Endodermal cell (in vitro differentiated cells): Measurements from ENCODE around the gene PDCD4. TPM values are rescaled to one million over a fixed set of nuclear protein-coding genes. Genes with fewer than 3 reads are reported as not detected.
A peak's percentile ranks its signal among the peaks of the same experiment; 100 is the strongest.

Source experiments
- DNase-seq: peaks from one replicate; pipeline ENCODE4 v3.0.0-alpha.2; 2017
- H3K27ac ChIP-seq: 2 replicates; pipeline ENCODE4 v1.5.1; 2013; ENCODE audit warnings: mild to moderate bottlenecking, low read depth, low read length, moderate library complexity
- H3K27me3 ChIP-seq: 2 replicates; pipeline ENCODE4 v1.6.1; 2013; ENCODE audit warnings: mild to moderate bottlenecking, low read length, moderate library complexity; ENCODE audit not compliant: insufficient read depth, control insufficient read depth, poor library complexity, severe bottlenecking
- H3K36me3 ChIP-seq: 2 replicates; pipeline ENCODE4 v1.7.0; 2013; ENCODE audit warnings: mild to moderate bottlenecking, low read length, moderate library complexity; ENCODE audit not compliant: control insufficient read depth, insufficient read depth
- H3K4me1 ChIP-seq: one replicate; pipeline ENCODE4 v1.7.0; 2013; ENCODE audit warnings: low read length; ENCODE audit not compliant: control insufficient read depth, insufficient read depth
- H3K4me3 ChIP-seq: 2 replicates; pipeline ENCODE4 v1.5.1; 2013; ENCODE audit warnings: mild to moderate bottlenecking, low read length, moderate library complexity
- H3K9ac ChIP-seq: 2 replicates; pipeline ENCODE4 v1.6.1; 2013; ENCODE audit warnings: mild to moderate bottlenecking, low read length, moderate library complexity; ENCODE audit not compliant: poor library complexity, severe bottlenecking; ENCODE audit errors: extremely low read depth
- H3K9me3 ChIP-seq: 2 replicates; pipeline ENCODE4 v1.6.1; 2013; ENCODE audit warnings: mild to moderate bottlenecking, low read length, moderate library complexity; ENCODE audit not compliant: control insufficient read depth
- H3K27ac Mint-ChIP-seq: 2 replicates; pipeline ENCODE4 v1.8.0; 2020; ENCODE audit warnings: mixed read lengths
- H3K27me3 Mint-ChIP-seq: 2 replicates; pipeline ENCODE4 v1.8.0; 2021; ENCODE audit warnings: mild to moderate bottlenecking, mixed read lengths; ENCODE audit not compliant: insufficient read depth
- H3K36me3 Mint-ChIP-seq: 2 replicates; pipeline ENCODE4 v1.8.0; 2020; ENCODE audit warnings: low read depth, mixed read lengths
- H3K4me1 Mint-ChIP-seq: 2 replicates; pipeline ENCODE4 v1.8.0; 2020; ENCODE audit warnings: mixed read lengths
- H3K4me3 Mint-ChIP-seq: 2 replicates; pipeline ENCODE4 v1.8.0; 2020; ENCODE audit warnings: mild to moderate bottlenecking, moderate library complexity, mixed read lengths
- H3K9me3 Mint-ChIP-seq: 2 replicates; pipeline ENCODE4 v1.8.0; 2020; ENCODE audit warnings: mild to moderate bottlenecking, mixed read lengths
- WGBS, 2 experiments: methylation state at CpG; one replicate each; pipeline versions ENCODE4 v1.1.5 to v1.1.7; 2013; ENCODE audit warnings: missing lambda C conversion rate in 2 of 2, mixed read lengths in 1 of 2; ENCODE audit not compliant: insufficient coverage in 1 of 2, insufficient read length in 1 of 2; 5-methylcytosine and 5-hydroxymethylcytosine counted together
- total RNA-seq, 2 donors: library from RNA; stranded (reverse); fragmentation: NEBNext Ultra II Directional in 1 of 2; extraction: Animal tissue kit (Norgen Biotek cat#: 25700) in 1 of 2; gene quantifications; 2 replicates in 1 of 2; 3 replicates in 1 of 2; pipeline ENCODE4 v1.2.1, GENCODE V29; 2021
- TF ChIP-seq, protein P1 (sequence below): fragments of 200-600 bp; sonication (generic); conservative IDR thresholded peaks from 2 replicates; pipeline ENCODE4 v1.5.0; 2021; ENCODE audit warnings: antibody characterized with exemption, mild to moderate bottlenecking

PDCD4 gene
- total RNA-seq, 2 donors from 2014 or later, result 46.5 to 48.5 TPM

DNA sequence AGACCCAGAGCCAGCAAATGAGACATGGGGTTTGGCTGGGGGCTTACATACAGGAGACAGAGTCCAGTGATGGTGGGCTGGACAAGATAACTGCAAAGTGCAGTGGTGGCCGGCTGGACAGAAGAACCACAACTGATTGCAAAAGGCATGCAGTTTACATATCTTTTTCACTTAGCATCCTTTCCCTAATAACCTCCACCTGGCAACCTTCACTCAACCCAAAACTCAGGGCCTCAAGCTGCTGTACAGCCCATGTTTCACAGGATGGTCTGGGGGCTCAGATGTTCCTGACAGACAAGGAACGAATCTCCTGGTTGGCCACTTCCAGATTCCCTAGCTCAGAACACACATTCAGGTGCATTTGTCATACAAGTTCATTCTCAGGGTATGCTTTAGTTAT is 7.8 kb upstream of the PDCD4 start:
- no peak overlapping the region for H3K4me3 Mint-ChIP-seq
- Histone ChIP-seq H3K27me3 (no peaks in the 10 kb centered on the region), H3K9me3 (no peaks in the 10 kb centered on the region), H3K4me1 (peaks cover 11% of the 10 kb centered on the region), H3K36me3 (no peaks in the 10 kb centered on the region), H3K4me3 (no peak overlapping the region), H3K27ac (no peak overlapping the region), H3K9ac (no peak overlapping the region)
- H3K27ac Mint-ChIP-seq, result no peak overlapping the region
- no peak for DNase-seq
- H3K9me3 Mint-ChIP-seq, result no peaks in the 10 kb centered on the region
- no peaks in the 10 kb centered on the region for H3K36me3 Mint-ChIP-seq
- TF ChIP-seq, protein P1, sequence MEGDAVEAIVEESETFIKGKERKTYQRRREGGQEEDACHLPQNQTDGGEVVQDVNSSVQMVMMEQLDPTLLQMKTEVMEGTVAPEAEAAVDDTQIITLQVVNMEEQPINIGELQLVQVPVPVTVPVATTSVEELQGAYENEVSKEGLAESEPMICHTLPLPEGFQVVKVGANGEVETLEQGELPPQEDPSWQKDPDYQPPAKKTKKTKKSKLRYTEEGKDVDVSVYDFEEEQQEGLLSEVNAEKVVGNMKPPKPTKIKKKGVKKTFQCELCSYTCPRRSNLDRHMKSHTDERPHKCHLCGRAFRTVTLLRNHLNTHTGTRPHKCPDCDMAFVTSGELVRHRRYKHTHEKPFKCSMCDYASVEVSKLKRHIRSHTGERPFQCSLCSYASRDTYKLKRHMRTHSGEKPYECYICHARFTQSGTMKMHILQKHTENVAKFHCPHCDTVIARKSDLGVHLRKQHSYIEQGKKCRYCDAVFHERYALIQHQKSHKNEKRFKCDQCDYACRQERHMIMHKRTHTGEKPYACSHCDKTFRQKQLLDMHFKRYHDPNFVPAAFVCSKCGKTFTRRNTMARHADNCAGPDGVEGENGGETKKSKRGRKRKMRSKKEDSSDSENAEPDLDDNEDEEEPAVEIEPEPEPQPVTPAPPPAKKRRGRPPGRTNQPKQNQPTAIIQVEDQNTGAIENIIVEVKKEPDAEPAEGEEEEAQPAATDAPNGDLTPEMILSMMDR, result no peak
- H3K27me3 Mint-ChIP-seq, result no peaks in the 10 kb centered on the region
- H3K4me1 Mint-ChIP-seq, result peaks cover 39% of the 10 kb centered on the region
- WGBS, 2 experiments, result 98 to 100% methylated on average over 1 to 2 of the region's 2 CpGs

GRCh38 chr10:110864662-110865140 is 7.0 kb upstream of the PDCD4 start:
- no peak for DNase-seq
- Mint-ChIP-seq H3K4me3 (no peak overlapping the region), H3K4me1 (peaks cover 35% of the 10 kb centered on the region), H3K27ac (no peak overlapping the region), H3K27me3 (no peaks in the 10 kb centered on the region), H3K9me3 (no peaks in the 10 kb centered on the region), H3K36me3 (no peaks in the 10 kb centered on the region)
- 59 to 90% methylated on average over 5 to 6 of the region's 6 CpGs for WGBS, 2 experiments
- H3K4me1 ChIP-seq, result peaks cover 6% of the 10 kb centered on the region
- no peaks in the 10 kb centered on the region for H3K36me3 ChIP-seq
- H3K4me3 ChIP-seq, result no peak overlapping the region
- TF ChIP-seq, protein P1, result no peak
- peak overlapping the region; percentile 35 for H3K27ac ChIP-seq
- H3K27me3 ChIP-seq, result no peaks in the 10 kb centered on the region
- no peak overlapping the region for H3K9ac ChIP-seq
- H3K9me3 ChIP-seq, result no peaks in the 10 kb centered on the region

GRCh38 chr10:110865186-110865808 is 6.4 kb upstream of the PDCD4 start:
- WGBS, 2 experiments, result 79 to 90% methylated on average over 5 to 6 of the region's 6 CpGs
- H3K27me3 ChIP-seq, result no peaks in the 10 kb centered on the region
- H3K9ac ChIP-seq, result no peak overlapping the region
- peak overlapping the region; percentile 6 for H3K27ac ChIP-seq
- Mint-ChIP-seq H3K9me3 (no peaks in the 10 kb centered on the region), H3K27ac (no peak overlapping the region), H3K4me3 (no peak overlapping the region), H3K36me3 (no peaks in the 10 kb centered on the region), H3K4me1 (peaks cover 29% of the 10 kb centered on the region), H3K27me3 (no peaks in the 10 kb centered on the region)
- H3K36me3 ChIP-seq, result no peaks in the 10 kb centered on the region
- TF ChIP-seq, protein P1, result no peak
- peaks cover 6% of the 10 kb centered on the region for H3K4me1 ChIP-seq
- H3K9me3 ChIP-seq, result no peaks in the 10 kb centered on the region
- no peak overlapping the region for H3K4me3 ChIP-seq
- DNase-seq, result no peak
